CD4-positive, alpha-beta T cell treated with Interleukin-21 for 1 hour (primary cell): ENCODE measurements around the gene SKI.
A peak's percentile ranks its signal among the peaks of the same experiment; 100 is the strongest.

ENCODE experiments used
- DNase-seq: peaks from one replicate; pipeline ENCODE4 v3.0.0-alpha.2; 2020

Gene SKI

DNA sequence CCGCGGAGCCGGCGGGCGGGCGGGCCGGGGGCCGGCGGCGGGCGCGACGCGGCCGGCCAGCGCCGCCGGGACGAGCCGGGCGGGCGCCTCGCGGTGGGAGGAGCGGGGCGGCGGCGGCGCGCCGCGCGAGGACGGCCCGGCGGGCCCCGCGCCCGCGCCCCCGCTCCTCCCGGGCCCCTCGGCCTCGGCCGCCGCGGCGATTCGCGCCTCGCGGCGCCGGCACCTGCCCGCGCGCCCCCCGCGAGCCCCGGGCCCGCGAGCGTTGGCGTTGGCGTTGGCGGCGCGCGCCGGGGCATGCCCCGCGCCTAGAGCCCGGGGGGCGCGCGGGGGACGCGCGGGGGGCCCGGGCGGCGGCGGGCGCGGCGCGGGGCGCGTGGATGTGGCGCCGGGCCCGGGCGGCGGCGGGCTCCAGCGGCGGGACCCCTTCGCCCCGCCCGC, at the start of gene SKI:
Gene SKI (plus strand): TSS at position 163 of the 438 bp plus-strand sequence. CDS start 448 bp downstream, outside the sequence.
- no peak for DNase-seq

DNA sequence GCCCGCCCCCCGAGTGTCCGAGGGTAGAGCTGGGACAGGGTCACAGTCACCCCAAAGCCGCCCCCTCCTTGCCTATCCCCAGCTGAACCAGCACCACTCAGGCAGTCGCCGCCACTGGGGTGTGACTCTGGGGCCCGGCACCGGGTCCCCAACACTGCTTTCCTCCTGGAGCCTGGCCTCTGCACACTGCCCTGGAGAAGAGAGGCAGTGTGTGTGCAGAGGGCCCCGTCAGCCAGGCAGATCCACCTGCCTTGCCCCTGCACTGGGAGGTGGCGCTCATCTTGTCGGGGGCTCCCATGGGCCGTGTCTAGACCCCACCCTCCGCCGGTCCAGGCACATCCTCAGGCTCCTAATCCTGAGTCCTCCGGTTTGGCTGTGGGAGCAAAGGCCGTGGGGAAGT, 49.2 kb upstream of the SKI start:
- DNase-seq = no peak

DNA sequence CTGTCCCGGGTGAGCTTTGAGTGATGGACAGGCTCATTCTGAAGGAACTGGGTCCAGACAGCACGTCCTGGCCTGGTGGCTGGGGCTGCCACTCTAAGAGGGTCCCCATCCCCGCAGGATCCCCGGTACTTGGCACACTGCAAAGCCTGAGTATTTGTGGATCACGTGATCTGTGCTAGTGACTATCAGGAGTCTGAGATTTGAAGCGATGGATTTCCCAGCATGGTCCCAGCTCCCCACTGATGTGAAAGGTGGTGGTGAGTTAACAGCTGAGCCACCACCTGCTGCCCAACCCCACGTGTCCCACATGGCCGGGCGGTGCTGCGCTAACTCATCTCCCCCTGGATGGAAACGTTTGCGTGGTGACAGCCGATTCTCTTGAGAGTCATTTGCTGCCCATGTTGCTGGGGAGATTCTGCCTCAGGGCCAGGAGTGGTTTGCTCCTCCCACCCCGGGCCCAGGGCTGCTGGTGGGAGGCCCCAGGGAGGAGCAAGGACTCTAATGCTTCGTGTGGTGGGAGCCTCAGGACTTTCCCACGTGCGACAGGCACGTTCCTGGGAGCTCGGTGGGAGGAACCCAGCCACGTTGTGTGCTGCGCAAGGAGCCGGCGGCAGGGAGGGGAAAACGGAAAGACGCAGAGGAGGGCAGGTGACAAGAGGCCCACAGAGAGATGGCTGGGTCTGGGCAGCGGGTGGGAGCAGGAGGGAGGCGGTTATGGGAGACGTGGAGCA, 48.7 kb upstream of the SKI start:
- DNase-seq = no peak

DNA sequence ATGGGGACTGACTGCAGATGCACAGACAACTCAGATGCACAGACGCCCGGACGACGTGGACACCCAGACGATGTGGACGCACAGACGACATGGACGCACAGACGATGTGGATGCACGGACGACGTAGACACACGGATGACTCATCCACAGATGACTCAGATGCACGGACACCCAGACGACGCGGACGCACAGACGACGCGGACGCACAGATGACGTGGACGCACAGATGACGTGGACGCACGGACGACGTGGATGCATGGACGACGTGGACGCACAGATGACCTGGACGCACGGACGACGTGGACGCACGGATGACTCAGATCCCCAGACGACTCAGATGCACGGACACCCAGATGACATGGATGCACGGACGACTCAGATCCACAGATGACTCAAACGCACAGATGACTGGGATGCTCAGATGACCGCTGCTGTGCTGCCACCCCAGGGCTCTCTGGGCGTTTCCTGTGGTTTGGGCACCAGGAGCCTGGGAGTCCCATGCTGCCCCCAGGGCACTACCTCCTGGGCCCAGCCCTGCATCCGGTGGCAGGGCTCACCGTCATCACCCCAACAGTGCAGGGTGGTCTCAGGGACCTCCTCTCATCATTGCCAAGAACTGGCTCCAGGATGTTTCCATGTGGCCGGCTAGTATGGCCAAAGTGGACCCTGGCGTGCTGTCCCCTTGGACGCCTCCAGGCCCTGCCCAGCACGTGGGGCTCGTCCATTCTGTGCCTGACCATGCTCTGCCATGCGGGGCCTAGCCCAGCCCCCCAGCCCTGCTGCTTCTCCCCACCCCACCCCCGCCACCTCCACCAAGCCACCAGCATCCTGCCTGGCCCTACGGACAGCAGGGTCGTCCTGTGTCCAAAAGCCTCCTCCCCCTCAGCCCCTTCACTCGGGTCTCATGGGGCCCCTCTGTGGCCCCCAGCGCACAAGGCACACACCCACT, 47.5 kb upstream of the SKI start:
- no peak for DNase-seq

DNA sequence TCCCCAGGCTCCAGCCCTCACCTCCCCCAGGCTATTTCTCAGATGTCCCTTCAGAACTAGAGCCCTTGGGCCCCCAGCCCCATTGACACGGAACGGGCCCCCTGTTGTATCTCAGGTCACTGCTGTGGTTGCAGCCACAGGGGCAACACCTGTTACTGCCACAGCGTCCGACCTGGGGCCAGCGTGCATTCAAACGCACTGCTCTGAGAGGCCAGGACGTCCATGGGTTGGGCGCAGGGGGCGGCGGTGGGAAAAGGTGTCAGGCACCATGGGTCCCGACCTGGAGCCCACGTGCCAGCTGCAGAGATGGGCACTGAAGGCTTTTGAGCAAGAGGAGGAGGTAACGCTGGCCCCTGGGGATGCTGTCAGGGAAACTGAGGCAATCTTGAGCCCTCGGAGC, 46.8 kb upstream of the SKI start:
- DNase-seq = no peak

DNA sequence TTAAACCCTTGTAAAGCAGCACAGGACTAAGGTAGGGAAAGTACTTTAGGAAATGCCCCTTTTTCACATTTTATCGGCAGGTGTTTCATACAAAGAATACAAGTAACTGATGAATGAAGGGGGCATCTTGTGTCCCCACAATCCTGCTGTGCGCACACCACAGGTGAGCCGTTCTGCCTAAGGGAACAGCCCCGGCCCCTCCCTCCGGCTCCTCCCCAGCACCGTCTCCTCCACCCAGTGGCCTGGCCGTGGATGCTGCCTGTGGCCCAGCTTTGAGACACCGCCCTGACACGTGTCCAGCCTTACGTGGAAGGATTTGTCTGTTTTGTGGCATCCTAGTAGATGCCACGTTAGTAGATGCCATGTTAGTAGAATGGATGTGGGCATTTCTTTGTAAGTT, 46.4 kb upstream of the SKI start:
- no peak for DNase-seq

DNA sequence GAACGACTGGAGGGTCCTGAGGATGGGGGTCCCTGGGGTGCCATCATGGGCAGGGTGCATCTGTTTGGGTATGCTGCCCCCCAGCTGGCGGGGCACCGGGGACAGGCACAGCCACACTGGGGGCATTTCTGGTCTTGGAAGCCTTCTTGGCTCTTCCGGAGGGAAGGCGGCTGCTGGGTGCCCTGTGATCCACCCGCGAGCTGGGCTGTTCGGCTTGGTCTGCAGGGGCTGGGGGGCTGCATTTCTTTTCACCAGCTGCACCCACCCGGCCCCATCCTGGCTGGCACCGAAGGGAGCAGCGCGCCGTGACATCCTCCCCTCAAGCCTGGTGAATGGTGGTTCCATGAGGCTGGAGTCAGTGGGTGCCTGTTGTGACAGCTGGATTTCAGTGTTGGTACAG, 45.7 kb upstream of the SKI start:
- no peak for DNase-seq

DNA sequence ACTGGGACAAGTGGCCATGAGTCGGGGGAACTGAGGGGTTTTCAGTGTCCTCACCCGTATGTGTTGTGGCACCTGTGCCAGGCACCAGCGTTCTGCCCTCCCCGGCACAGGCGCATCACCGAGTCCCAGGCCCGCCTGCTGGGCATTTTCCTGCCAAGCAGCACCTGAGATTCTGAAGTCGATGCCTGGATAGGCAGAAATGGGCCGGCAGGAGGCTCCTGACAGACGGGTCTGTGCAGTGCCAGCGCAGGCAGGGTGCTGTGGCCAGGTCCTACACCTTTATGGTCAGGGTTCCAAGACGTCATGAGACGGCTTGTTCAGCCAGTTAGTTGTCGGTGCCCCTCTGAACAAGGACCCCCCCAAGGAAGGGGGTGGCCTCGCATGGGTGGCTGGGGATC, 44.2 kb upstream of the SKI start:
- DNase-seq = no peak

DNA sequence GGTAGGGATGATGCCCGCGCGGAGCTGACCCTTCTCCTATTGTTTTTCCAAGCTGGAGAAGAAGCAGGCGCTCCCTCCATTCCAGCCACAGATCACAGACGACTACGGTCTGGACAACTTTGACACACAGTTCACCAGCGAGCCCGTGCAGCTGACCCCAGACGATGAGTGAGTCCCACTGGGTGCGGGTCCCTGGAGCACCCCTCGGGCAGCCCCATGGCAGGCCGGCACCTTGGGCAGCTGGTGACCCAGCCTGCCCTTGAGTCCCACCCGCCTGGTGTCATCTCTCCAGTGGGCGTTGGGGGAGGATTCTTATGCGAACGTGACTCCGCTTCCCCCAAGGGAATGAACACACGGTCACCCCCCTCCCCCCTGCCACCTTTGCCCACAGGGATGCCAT, 43.6 kb upstream of the SKI start:
- no peak for DNase-seq

DNA sequence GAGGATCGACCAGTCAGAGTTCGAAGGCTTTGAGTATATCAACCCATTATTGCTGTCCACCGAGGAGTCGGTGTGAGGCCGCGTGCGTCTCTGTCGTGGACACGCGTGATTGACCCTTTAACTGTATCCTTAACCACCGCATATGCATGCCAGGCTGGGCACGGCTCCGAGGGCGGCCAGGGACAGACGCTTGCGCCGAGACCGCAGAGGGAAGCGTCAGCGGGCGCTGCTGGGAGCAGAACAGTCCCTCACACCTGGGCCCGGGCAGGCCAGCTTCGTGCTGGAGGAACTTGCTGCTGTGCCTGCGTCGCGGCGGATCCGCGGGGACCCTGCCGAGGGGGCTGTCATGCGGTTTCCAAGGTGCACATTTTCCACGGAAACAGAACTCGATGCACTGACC, 43.2 kb upstream of the SKI start:
- DNase-seq = no peak

DNA sequence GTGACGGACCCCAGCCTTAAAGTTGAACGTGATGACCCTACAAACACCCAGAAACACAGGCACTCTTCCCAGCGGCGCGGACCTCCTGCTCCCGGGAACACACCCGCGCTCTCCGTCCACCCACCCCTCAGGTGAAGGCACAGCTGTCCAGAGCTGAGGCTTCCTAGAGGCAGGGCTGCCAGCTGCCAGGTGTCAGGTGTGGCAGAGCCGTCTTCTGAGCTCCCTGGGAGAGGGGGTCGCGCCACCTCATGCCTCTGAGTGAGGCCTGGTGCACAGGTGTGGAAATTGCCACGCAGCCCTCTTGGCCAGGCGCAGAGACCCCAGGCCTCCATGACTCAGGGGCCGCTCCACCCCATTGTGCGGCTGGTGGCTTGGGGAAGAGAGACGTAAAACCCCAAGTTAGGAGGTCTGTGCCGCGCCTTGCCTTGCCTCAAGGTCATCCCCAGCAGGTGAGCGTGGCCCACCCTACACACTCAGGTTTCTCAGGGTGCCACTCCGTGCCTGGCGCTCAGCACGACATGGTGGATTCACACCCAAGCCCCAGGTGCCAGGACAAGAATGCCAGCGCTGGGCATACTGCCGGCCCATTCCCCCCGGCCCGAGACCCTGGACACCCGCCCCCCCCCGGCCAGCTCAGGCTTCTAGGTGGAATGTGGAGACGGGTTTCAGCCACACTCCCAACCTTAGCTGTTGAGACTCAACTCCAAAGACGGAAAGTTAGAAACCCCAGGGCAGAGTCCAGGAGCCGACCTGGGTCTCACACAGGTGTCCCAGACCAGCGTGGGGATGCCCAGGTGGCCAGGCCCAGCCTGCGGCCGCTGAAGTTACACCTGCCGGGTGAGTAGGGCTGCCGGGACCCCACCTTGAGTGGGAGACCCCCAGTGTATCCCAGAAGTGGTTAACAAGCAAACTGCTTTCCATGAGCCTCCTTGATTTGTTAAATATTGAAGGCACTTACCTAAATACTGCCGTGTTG, 42.0 kb upstream of the SKI start:
- DNase-seq = no peak

DNA sequence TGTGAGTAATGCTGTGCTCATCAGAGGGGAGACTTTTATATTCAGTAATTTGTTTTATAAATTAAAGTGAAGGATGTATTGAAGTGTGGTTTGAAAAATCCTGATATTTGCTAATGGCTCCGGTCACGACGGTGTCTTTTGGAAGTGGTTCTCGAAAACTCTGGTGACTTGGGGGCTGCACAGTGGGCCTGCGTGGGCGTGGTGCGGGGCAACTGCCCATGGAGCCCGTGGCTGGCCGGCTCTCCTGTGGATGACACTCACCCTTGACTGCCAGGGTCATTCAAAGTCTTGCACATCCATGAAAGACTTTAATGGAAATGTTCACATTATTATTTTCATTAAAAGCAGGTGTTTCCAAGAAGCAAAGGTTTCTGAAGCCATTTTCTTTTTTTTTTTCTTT, 41.2 kb upstream of the SKI start:
- no peak for DNase-seq

DNA sequence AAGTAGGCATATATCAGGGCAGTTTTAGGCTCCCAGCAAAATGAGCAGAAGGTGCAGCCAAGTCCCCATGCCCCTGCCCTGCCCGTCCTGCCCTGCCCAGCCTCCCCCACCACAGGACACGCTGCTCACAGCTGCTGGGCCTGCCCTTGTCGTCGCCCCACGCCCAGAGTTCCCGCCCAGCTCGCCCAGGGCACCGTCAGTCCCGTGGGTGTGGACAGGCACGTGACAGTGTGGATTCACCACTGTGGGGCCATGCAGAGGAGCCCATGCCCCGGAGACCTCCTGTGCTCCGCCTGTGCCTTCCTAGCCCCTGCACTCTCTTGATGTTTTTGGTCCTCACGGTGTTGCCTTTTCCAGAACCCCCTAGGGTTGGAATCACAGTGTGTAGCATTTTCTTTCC, 40.5 kb upstream of the SKI start:
- no peak for DNase-seq

DNA sequence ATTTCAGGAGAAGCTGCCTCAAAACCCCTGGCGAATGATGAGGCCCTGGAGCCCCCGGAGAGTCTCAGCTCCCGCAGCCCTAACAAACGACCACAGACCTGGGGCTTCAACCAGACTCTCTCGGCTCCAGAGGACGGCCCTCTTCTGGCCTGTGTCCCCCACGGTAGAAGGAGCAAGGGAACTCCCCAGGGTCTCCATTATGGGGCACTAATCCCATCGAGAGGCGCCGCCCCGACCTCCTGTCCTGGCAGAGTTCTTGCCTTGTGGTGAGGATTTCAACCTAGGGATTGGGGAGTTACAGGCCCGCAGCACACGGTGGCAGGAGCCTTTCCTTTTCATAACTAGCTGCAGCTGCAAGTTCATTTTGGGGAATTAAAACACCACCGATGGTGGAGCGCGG, 39.8 kb upstream of the SKI start:
- DNase-seq = no peak

DNA sequence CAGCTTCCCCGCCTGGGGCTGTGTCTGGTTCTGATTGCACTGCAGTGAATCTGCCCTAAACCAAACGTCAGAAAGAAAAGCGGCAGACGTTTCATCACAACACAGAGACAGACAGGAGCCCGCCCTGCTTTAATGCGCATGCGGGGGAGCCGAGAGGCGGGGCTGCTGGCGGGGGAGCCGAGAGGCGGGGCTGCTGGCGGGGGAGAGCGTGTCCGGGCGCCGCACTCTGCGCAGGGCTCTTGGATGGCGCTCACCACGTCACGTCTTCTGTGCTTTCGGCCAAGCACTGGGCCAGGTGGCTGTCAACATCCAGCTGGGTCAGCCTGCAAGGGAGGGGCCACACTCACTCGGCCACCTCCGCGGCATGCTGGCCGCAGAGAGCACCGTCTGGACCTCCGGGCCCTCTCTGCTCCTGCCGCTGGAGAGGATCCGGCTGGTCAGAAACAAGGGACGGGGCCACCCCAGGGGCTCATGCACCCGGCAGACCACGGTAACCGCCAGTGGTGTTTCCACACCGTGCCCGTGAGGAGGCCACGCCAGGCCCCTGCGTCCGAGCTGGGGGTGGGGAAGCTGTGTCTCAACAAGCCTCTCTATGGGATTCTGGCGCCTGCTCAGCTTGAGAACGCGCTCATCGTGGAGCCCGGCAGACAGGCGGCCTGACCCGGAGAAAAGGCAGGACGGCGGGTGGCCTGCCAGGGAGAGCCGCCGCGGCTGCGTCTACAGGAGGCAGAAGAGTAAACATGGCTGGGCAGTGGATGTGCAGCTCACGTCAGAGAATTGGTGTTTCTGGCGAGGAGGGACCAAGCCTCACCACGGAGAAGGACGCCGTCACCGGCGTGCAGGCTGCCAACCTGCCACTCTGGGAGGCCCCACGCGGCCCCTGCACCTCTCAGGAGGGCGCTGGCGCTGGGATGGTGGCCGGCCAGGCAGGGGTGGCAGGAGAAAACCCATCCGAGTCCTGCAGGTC, 38.4 kb upstream of the SKI start:
- DNase-seq = peak; percentile 95

DNA sequence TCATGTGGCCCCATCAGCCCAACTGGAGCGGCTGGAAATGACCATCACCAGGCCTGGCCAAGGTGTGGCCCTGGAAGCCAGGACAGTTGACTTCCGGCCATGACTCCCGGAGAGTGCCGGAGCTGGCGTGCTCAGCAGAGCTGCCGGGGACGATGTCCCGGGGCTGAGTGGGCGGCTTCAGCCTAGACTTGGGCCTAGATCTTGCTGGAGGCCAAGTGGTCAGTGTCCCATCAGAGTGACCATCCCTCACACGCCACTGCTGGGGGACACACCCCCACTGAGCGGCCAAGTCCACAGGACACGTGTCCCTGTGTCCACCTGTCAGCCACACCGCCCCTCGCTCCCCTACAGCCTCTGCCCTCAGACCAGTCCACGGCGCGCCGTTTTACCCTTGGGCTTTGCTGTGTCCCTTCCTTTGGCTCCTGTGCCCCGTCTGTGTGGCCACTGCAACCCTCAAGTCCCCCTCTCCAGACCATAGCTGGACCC, 37.6 kb upstream of the SKI start:
- no peak for DNase-seq

DNA sequence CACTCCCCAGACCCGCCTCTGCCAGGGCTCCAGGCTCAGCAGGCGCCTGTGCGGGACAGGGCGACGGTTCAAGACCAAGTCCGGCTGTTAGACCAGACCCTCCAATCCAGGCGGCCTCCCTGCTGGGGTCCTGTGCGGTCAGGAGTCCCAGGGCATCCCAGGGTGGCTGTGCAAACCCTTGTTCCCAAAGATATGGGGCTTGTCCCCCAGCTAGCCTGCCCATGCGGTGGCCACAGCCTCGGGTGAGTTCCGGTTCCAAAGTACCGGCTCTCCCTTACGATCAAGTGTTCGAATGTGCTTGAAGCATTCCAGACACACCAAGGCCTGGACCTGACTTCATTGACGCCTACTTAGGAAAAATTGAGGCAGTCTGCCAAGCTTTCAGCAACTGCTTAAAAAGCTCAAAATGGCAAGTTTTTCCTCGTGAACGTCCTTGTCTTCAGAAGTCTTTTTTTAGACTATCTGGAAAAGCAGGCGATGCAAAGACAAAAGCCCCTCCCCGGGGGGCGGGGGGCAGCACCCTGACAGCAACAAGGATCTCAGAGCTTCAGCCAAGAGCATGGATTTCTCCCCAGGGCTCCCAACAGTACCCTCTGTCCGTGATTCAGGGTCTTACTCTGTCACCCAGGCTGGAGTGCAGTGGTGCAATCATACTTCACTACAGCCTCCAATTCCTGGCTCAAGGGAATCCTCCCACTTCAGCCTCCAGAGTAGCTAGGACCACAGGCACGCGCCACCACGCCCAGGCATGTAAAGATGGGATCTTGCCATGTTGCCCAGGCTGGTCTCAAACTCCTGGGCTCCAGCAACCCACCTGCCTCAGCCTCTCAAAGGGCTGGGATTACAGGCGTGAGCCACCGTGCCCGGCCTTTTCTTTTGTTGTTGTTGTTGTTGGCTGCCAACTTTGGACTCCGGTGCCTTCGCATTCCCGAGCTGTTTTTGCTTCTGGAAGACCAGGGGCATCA, 35.8 kb upstream of the SKI start:
- no peak for DNase-seq

DNA sequence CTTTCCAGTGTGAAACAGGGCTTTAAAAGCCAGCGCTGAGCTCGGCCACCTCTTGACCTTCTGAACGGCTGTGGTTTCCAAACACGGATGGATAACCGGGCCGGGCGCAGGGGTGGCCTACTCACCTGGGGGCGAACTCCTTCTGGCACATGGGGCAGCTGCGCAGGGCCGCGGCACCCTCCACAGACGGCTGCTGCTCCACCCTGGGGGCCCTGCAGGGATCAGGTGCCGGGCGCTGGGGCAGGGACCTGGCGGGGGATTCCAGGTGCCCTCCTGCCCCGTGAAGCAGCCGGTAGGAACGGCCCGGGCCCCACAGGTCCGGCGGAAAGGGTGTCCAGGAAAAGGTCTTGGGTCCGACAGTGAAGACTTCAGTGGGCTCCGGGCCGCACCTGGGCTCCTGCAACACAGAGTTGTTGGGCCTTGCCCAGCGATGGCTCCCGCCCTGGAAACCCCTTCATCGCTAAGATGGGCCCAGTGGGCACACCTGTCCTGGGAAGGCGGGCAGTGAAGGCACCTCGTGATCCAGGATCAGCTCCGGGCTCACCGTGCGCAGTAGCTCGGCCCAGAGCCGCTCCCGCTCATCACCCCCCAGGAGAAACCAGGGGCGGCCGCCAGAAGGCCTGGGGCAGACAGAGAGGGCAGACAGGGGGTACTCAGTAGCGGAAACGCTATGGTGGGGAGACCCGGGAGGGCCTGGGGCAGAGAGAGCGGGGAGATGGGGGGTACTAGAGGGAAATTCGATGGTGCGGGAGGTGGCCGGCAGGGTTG, 34.4 kb upstream of the SKI start:
- DNase-seq = no peak

DNA sequence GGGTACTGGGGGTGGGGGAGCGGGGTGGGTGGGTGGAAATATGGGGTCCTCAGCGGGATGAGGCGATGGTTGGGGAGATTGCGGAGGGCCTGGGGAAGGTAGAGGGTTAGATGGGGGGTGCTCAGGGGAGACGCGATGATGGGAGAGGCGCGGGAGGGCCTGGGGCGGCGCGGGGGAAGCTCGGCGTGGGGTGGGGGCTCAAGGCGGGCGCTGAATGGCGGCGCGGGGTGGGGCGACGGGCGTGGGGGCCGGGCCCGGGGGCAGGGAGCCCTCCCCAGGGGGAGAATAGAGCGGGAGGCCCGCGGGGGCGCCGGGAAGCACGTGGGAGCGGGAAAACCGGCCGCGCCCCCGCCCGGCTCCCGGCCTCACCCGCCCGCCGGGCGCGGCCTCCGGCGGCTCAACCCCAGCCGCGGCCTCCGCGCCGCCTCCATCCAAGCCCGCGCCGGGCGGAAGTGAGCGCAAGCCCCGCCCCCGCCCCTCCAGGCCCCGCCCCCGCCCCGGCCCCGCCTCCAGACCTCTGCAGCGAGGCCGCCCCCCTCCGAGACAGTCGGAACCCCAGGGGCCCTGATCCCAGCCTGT, 33.7 kb upstream of the SKI start, which contains the start of gene FAAP20:
Gene FAAP20 (minus strand): TSS at position 454 of the 579 bp plus-strand sequence. CDS start 23 bp downstream, at position 431.
- DNase-seq = peak; percentile 84
